HTR-8/SVneo (cell line): ENCODE data around the gene SLC39A6.
A peak's percentile ranks its signal among the peaks of the same experiment; 100 is the strongest.
"Not testable (repeated sequence)": the region's sequence is repeated elsewhere in the genome, so short reads cannot be mapped to it uniquely, and the experiment has no call there.

Experiments used
- DNase-seq: peaks from one replicate; pipeline ENCODE4 v3.0.0; 2011; ENCODE audit warnings: low spot score, mixed read lengths; ENCODE audit not compliant: insufficient read length
- FAIRE-seq: peaks from 2 replicates; lab custom pipeline; 2011; peaks lifted over from hg19 to GRCh38; lab: Jason Lieb, UNC

SLC39A6 gene

GRCh38 chr18:36108196-36108595 is 20.9 kb downstream of the SLC39A6 start:
- DNase-seq, result no peak
- no peak for FAIRE-seq

GRCh38 chr18:36107477-36107876 is 21.7 kb downstream of the SLC39A6 start:
- FAIRE-seq (no peak), DNase-seq (no peak)

- DNase-seq, result no peak
- FAIRE-seq, result no peak
These were observed 24.4 kb downstream of the SLC39A6 start for GRCh38 chr18:36104749-36105148.

- FAIRE-seq (no peak), DNase-seq (no peak)
These were observed 27.2 kb downstream of the SLC39A6 start for GRCh38 chr18:36101943-36102342.

GRCh38 chr18:36099311-36099710 is 29.8 kb downstream of the SLC39A6 start:
- DNase-seq, result no peak

GRCh38 chr18:36096955-36097354 is 32.2 kb downstream of the SLC39A6 start:
- no peak for FAIRE-seq
- DNase-seq, result no peak

More at GRCh38 chr18:36099311-36099710, 29.8 kb downstream of the SLC39A6 start:
- no peak for FAIRE-seq

GRCh38 chr18:36095936-36096519 is 33.1 kb downstream of the SLC39A6 start:
- FAIRE-seq (no peak), DNase-seq (peak; percentile 24)

- DNase-seq, result no peak
- FAIRE-seq, result no peak
These were observed 34.7 kb downstream of the SLC39A6 start for GRCh38 chr18:36094431-36094830.

- not testable (repeated sequence) for DNase-seq, FAIRE-seq
These were observed 37.0 kb downstream of the SLC39A6 start for GRCh38 chr18:36092116-36092515.

GRCh38 chr18:36089001-36089400 is 40.1 kb downstream of the SLC39A6 start:
- FAIRE-seq, result no peak
- no peak for DNase-seq

GRCh38 chr18:36088256-36088655 is 40.9 kb downstream of the SLC39A6 start:
- no peak for FAIRE-seq

GRCh38 chr18:36086186-36086585 is 43.0 kb downstream of the SLC39A6 start:
- no peak for FAIRE-seq
- no peak for DNase-seq

More at GRCh38 chr18:36088256-36088655, 40.9 kb downstream of the SLC39A6 start:
- no peak for DNase-seq

- DNase-seq (no peak), FAIRE-seq (no peak)
These were observed 43.9 kb downstream of the SLC39A6 start for GRCh38 chr18:36085195-36085594.

- DNase-seq, result no peak
- no peak for FAIRE-seq
These were observed 45.4 kb downstream of the SLC39A6 start for GRCh38 chr18:36083729-36084128.

- not testable (repeated sequence) for FAIRE-seq, DNase-seq
These were observed 48.0 kb downstream of the SLC39A6 start for GRCh38 chr18:36081118-36081517.

- no peak for FAIRE-seq
- DNase-seq, result no peak
These were observed 50.2 kb downstream of the SLC39A6 start for GRCh38 chr18:36078751-36079529.

GRCh38 chr18:36077764-36078163 is 51.4 kb downstream of the SLC39A6 start:
- FAIRE-seq, DNase-seq: not testable (repeated sequence)

- DNase-seq (no peak), FAIRE-seq (no peak)
These were observed 53.1 kb downstream of the SLC39A6 start for GRCh38 chr18:36075862-36076587.

- DNase-seq (no peak), FAIRE-seq (no peak)
These were observed 54.7 kb downstream of the SLC39A6 start for GRCh38 chr18:36074435-36074834.

- FAIRE-seq (no peak), DNase-seq (no peak)
These were observed 55.5 kb downstream of the SLC39A6 start for GRCh38 chr18:36073676-36074075.

- not testable (repeated sequence) for DNase-seq, FAIRE-seq
These were observed 56.7 kb downstream of the SLC39A6 start for GRCh38 chr18:36072406-36072805.
